Testis (tissue), 2 donors: ENCODE measurements around the gene PCDHGA2.
"Not testable (repeated sequence)": the region's sequence is repeated elsewhere in the genome, so short reads cannot be mapped to it uniquely, and the experiment has no call there.

Experiments used
- CTCF ChIP-seq, 3 experiments: fragments of 450-650 bp in 2 of 3; fragments of 200-600 bp in 1 of 3; sonication (generic) in 1 of 3; IDR thresholded peaks; one replicate each; pipeline ENCODE4 v1.5.1; 2016 to 2019; ENCODE audit warnings: antibody characterized with exemption in 3 of 3, mild to moderate bottlenecking in 2 of 3, moderate library complexity in 1 of 3
- POLR2A ChIP-seq: fragments of 450-650 bp; IDR thresholded peaks from one replicate; pipeline ENCODE4 v1.6.1; 2017; ENCODE audit warnings: antibody characterized with exemption, mild to moderate bottlenecking, moderate library complexity

- TF ChIP-seq CTCF (IDR thresholded peaks at IDR 0.05); POLR2A: not testable (repeated sequence)
Measured at GRCh38 chr5:141316963-141317362, 21.6 kb upstream of the PCDHGA2 start.
